HG03039 (cell line): ENCODE measurements around the gene ZNF280C.
"Not testable (repeated sequence)": the region's sequence is repeated elsewhere in the genome, so short reads cannot be mapped to it uniquely, and the experiment has no call there.

Experiments
- ATAC-seq: cut with Tn5 transposase; IDR thresholded peaks from one replicate; pipeline ENCODE4 v1.9.1; 2021; ENCODE audit warnings: mild to moderate bottlenecking, moderate library complexity; ENCODE audit not compliant: unreplicated experiment

ZNF280C gene

DNA sequence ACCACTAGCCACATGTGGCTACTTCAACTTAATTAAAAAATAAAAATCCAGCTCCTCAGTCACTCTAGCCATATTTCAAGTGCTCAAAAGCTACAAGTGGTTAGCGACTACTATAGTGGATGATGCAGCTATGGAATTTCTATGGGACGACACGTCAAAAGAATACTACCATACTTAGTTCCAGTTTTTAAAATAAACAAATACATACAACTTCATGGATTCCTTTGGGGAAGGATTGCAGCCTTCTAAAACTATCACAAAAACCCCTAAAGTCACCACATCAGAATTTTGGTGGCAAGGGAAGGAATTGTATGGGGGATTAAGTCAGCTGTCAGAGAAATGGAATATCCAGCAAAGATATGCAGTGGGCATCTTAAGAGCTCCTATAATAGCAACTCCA, 6.5 kb downstream of the ZNF280C start:
- ATAC-seq, result no peak

GRCh38 chrX:130261296-130261893, 7.3 kb downstream of the ZNF280C start:
- ATAC-seq, result no peak

DNA sequence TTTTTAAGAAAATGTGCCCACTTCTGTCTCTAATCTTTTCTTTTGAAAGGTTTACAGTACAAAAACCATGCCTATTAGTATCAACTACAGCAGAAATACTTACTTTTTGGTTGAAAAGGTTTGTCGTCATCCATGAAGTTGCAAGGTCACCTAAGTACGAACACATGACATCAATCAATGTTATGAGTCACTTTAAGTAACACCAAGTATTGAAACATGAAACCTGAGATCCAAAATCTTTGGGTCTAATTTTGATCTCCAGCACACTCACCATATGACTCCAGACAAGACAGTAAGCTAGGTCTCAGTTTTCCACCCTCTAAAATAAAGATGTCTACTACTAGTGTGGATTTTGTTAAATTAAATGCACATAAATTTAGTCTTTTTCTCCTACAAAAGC, 8.4 kb downstream of the ZNF280C start:
- no peak for ATAC-seq

GRCh38 chrX:130253916-130254315, 14.8 kb downstream of the ZNF280C start:
- no peak for ATAC-seq

- ATAC-seq, result no peak
Observed at GRCh38 chrX:130251671-130252070, 17.0 kb downstream of the ZNF280C start.

DNA sequence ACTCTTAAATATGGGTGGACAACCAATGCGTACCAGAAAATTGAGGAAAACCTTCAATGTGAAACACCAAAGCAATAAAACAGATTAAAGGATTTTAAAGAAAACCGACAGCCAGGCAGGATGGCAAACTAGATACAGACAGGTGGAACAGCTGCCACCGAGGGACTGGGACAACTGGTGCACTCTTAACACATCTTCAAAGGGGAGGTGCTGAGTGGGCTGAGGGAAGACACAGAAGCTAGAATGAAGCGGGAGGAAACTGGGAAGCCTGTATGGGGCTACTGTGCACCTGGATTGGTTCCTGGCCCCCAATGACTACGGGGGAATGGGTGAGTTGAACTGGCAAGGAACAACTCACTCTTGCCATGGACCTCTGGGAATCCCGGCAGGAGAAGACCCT, 20.7 kb downstream of the ZNF280C start:
- ATAC-seq, result no peak

DNA sequence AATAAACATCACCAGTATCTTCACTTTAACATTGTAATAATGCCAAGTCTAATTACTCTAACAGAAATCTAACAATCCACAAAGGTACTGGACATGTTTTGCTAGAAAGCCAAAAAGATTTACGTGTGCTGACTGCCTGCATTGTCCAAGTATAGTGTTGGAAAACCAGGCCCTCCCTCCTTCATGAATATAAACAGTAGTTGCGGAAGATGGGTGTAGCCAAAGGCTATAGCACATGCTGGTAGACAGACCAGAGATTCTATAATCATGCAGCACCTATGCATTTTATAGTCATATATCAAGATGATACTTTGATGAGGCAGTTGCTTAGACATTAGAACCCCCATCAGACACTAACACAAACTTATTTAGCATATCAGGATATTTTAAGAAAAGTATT, 22.6 kb downstream of the ZNF280C start:
- ATAC-seq, result no peak

DNA sequence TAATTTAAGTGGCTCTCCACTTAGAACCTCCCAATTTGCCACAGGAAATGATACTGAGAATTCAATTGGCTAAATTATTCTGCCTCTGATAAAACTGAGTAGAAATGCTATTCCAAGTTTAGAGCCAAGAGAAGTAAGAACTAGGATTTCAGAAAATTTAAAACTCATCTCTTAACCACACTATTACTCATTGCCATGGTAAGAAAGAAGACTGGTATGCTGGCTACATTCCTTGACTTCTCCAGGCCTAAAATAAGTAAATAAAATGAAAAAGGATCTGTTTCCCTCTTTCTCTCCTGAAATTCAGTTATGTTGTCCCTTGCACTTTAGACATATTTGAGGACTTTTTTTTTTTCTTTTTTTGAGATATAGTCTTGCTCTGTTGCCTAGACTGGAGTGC, 23.3 kb downstream of the ZNF280C start:
- no peak for ATAC-seq

DNA sequence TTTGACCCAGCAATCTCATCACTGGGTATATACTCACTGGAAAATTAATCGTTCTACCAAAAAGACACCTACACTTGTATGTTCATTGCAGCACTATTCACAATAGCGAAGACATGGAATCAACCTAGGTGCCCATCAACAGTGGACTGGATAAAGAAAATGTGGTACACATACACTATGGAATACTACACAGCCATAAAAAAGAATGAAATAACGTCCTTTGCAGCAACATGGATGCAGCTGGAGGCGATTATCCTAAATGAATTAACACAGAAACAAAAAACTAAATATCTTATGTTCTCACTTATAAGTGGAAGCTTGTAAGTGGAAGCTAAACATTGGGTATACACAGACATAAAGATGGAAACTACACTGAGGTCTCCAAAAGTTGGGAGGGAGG, 37.5 kb downstream of the ZNF280C start:
- not testable (repeated sequence) for ATAC-seq

DNA sequence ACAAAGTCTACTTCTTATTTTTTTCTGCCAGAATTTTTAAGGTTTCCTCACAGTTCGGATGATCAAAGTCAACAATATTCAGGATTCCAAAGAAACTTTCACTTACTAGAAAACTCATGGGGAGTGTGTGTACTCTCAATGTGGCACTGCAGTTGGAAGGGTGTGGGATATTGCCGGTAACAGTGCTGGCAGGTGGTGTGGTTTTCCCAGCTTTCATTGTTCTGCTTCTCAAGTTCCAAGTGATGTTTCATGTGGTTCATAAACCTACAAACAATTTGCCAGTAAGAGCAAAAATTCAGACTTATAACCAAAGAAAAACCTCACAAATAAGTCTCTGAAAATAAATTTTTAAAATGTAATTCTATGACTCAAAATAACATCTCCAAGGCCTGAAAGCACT, 39.8 kb downstream of the ZNF280C start:
- no peak for ATAC-seq

DNA sequence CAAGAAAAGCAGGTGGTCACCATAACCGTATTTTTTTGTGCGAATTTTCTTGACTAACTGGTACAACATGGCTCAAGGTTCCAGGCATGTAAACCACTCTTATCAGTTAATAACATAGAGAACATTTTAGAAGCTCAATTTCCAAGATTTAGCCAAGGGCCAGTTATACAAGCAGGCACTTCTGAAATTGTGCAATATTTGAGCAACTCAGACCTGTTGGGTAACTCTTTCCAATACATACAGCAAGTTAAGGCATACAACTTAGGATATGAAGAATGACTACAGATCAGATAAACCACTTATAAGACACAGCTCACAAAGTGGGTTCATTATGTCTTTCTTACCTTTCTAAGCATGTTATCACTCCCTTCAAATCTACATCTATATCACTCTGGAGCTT, 43.9 kb downstream of the ZNF280C start:
- no peak for ATAC-seq

DNA sequence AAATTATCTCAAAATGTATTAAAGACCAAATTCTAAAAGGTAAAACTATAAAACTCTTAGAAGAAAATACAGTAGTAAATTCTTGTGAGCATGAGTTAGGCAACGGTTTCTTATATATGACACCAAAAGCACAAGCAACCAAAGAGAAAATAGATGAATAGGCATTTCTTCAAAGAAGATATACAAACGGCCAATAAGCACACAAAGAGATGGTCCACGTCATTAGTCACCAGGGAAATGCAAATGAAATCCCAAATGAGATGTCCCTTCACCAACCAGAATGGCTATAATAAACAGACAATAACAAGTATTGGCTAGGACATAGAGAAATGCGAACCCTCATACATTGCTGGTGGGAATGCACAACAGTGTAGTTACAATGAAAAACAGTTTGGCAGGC, 52.4 kb downstream of the ZNF280C start:
- no peak for ATAC-seq

DNA sequence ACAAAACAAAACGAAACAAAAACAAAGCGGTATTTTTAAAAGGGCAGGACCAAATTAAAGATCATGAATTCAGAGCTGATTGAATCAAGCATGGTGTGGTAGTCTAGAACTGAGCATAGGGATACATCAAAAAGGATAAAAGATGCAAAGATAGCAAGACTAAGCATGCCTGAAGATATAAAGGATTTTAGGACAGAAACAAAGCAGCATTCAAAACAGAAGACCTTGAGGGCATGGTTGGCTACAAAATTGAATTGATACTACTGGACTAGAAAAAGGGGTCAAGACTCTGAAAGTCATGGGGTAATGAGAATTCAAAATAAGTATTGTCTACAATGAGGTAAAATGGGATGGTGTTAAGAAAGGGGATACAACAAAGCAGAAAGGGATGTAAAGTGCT, 55.3 kb downstream of the ZNF280C start:
- no peak for ATAC-seq

- no peak for ATAC-seq
Observed at GRCh38 chrX:130212371-130212770, 56.3 kb downstream of the ZNF280C start.

GRCh38 chrX:130211415-130212186, 57.1 kb downstream of the ZNF280C start:
- ATAC-seq, result peak; percentile 77

- no peak for ATAC-seq
Observed at GRCh38 chrX:130204647-130205046, 64.1 kb downstream of the ZNF280C start.

- no peak for ATAC-seq
Observed at GRCh38 chrX:130197464-130197863, 71.2 kb downstream of the ZNF280C start.

GRCh38 chrX:130196466-130196865, 72.2 kb downstream of the ZNF280C start:
- no peak for ATAC-seq

- no peak for ATAC-seq
Observed at GRCh38 chrX:130190801-130191200, 77.9 kb downstream of the ZNF280C start.

DNA sequence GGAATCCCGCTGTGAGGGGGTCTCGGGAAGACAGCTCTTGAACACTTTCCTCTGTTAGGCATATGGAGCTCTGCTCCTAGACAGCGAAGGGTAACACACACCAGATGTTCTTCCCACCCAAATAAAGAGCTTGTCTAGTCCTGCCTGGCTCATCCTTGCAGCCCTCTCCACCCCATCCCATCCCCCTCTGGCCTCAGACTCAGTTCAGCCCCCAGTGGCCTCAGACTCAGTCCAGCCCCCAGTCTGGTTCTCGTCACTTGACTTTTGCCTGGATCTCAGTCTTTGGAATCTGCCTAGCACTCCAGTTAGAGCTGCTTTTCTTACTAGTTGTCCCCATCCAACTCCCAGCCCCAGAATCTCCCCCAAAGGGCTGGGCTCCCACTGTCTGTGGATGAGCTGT, 82.0 kb downstream of the ZNF280C start:
- no peak for ATAC-seq

DNA sequence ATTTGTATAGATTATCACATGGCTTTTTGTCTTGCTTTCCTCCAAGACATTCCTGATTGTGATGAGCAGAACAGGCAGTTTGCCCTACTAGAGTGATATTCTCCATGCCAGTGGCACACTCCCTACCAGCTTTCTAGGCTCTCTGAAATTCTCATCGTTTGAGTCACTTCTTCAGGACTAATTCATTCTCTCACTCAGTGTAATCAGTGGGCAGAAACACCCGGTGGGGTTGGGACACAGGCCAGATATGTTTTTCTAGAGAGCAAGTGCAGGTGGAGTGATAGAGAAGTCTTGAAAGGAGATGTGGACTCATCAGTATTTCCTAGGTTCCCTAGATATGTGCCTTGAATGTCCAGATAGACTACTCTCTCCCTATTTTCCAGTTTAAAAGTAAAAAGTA, 83.8 kb downstream of the ZNF280C start:
- no peak for ATAC-seq

GRCh38 chrX:130184168-130184567, 84.5 kb downstream of the ZNF280C start:
- no peak for ATAC-seq
